ENCODE data around the gene FTL.

DNA sequence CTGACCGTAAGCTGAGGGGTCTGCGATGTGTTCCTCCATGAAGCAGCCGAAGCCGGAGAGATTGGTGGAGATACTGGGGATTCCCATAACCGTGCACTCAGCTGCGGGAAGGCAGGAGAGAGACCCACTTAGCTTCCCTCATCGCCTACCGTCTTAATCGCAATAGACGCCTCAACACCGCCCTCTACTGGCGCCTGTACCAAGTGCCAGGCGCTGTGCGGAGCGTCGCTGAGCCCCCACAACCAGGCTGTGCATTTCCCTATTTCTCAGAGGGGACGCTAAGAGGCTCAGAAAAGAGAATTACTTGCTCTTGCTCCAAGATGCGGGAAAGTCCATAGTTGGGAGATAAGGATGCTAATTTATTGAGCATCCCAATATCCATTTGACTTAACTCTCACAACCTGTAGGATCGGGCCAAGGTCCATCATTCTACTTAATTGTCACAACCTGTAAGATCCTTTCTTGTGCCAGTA is 5.8 kb downstream of the FTL start:
- TF ChIP-seq MAZ (IDR thresholded peaks at IDR 0.05; ENCODE audit: borderline replicate concordance, low read depth, low read length) (no peak), RNF2 (IDR thresholded peaks at IDR 0.05; ENCODE audit: borderline replicate concordance, low read depth) (no peak), HOXA7 (CRISPR knock-in tag; IDR thresholded peaks at IDR 0.05) (no peak), SREBF2 (IDR thresholded peaks at IDR 0.05) (no peak), EP300 (IDR thresholded peaks at IDR 0.05) (no peak), CEBPB (IDR thresholded peaks at IDR 0.05) (no peak), PHF8 (IDR thresholded peaks at IDR 0.05; ENCODE audit: borderline replicate concordance, low read depth) (no peak), NFE2L2 (conservative IDR thresholded peaks at IDR 0.05; ENCODE audit: low read length) (no peak), RCOR1 (IDR thresholded peaks at IDR 0.05; ENCODE audit: low read depth, low read length) (no peak), CBX8 (IDR thresholded peaks at IDR 0.05) (no peak), CHD4 (IDR thresholded peaks at IDR 0.05; ENCODE audit: borderline replicate concordance) (no peak)
- TF ChIP-seq, protein P1, sequence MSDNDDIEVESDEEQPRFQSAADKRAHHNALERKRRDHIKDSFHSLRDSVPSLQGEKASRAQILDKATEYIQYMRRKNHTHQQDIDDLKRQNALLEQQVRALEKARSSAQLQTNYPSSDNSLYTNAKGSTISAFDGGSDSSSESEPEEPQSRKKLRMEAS (IDR thresholded peaks at IDR 0.05): 0 out of 2 replicates have a peak, but pooled peaks have one; percentile 44
- TF ChIP-seq, protein P2, sequence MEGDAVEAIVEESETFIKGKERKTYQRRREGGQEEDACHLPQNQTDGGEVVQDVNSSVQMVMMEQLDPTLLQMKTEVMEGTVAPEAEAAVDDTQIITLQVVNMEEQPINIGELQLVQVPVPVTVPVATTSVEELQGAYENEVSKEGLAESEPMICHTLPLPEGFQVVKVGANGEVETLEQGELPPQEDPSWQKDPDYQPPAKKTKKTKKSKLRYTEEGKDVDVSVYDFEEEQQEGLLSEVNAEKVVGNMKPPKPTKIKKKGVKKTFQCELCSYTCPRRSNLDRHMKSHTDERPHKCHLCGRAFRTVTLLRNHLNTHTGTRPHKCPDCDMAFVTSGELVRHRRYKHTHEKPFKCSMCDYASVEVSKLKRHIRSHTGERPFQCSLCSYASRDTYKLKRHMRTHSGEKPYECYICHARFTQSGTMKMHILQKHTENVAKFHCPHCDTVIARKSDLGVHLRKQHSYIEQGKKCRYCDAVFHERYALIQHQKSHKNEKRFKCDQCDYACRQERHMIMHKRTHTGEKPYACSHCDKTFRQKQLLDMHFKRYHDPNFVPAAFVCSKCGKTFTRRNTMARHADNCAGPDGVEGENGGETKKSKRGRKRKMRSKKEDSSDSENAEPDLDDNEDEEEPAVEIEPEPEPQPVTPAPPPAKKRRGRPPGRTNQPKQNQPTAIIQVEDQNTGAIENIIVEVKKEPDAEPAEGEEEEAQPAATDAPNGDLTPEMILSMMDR (IDR thresholded peaks at IDR 0.05): peak; percentile 98
